ENCODE data around the gene BMPER. TPM values are rescaled to one million over a fixed set of nuclear protein-coding genes. Genes with fewer than 3 reads are reported as not detected.

Gene BMPER
- total and polyA plus RNA-seq, 2 donors (not counting 1 experiment from before 2014, with no cell fraction given) = 12.2 to 15.9 TPM

DNA sequence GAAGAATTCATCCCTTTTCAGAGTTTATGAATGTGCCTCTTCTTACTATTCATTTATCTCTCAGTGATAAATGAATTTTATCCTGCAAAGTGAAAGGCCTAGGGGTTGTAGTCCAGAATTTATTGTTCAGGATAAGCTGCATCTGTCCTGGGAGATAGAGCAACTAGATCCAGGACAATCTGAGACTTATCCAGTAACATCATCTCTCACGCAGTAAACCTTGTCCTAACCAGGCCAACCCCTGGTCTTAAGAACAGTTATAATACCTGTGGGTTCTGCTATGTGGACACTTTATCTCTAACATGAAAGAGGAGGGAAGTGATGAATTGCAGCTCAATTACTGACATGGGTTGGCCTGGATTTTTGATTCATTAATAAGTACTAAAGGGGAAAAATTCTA is 287.6 kb downstream of the BMPER start:
- no peaks in the 10 kb centered on the region for H4K20me1 ChIP-seq (ENCODE audit: control insufficient read depth, extremely low read depth, insufficient read depth, low read length)
- no peaks in the 10 kb centered on the region for H3K4me1 ChIP-seq (ENCODE audit: control insufficient read depth, extremely low read depth, insufficient read depth, low read length)
- no peak for DNase-seq (ENCODE audit: low read depth in 2 of 2)
- no peaks in the 10 kb centered on the region for H3K36me3 ChIP-seq (ENCODE audit: control insufficient read depth, insufficient read depth, low read length)
- no peaks in the 10 kb centered on the region for H3K9me3 ChIP-seq (ENCODE audit: control insufficient read depth, insufficient read depth, low read depth, low read length)
- H3K79me2 ChIP-seq (ENCODE audit: control insufficient read depth, insufficient read depth, low read length) = no peaks in the 10 kb centered on the region
- no peak overlapping the region for H3K27ac ChIP-seq (ENCODE audit: insufficient read depth, low read length)
- no peak overlapping the region for H3K4me2 ChIP-seq (ENCODE audit: extremely low read depth, insufficient read depth, low read length)
- H3K4me3 ChIP-seq (replicated peaks in 1 of 4; ENCODE audit: control extremely low read depth in 1 of 4, insufficient read depth in 1 of 4, low read depth in 3 of 4, low read length in 4 of 4) = no peak overlapping the region
- H3K9ac ChIP-seq (ENCODE audit: insufficient read depth, low read length) = no peak overlapping the region
- H2AFZ ChIP-seq (ENCODE audit: low read length) = no peak overlapping the region
- TF ChIP-seq CTCF (conservative IDR thresholded peaks at IDR 0.05 in 1 of 2, IDR thresholded peaks at IDR 0.05 in 1 of 2; ENCODE audit: low read depth in 1 of 2, low read length in 2 of 2) (no peak), EZH2 (IDR thresholded peaks at IDR 0.05; ENCODE audit: low read length, missing control alignments) (no peak)
- H3K27me3 ChIP-seq (ENCODE audit: control insufficient read depth, insufficient read depth, low read length) = no peaks in the 10 kb centered on the region

- no peak for DNase-seq (ENCODE audit: low read depth in 2 of 2)
- Histone ChIP-seq H3K36me3 (ENCODE audit: control insufficient read depth, insufficient read depth, low read length) (no peaks in the 10 kb centered on the region), H3K27ac (ENCODE audit: insufficient read depth, low read length) (no peak overlapping the region), H3K4me2 (ENCODE audit: extremely low read depth, insufficient read depth, low read length) (no peak overlapping the region), H3K4me3 (replicated peaks in 1 of 4; ENCODE audit: control extremely low read depth in 1 of 4, insufficient read depth in 1 of 4, low read depth in 3 of 4, low read length in 4 of 4) (no peak overlapping the region), H3K79me2 (ENCODE audit: control insufficient read depth, insufficient read depth, low read length) (no peaks in the 10 kb centered on the region), H2AFZ (ENCODE audit: low read length) (no peak overlapping the region), H3K9me3 (ENCODE audit: control insufficient read depth, insufficient read depth, low read depth, low read length) (no peaks in the 10 kb centered on the region), H3K27me3 (ENCODE audit: control insufficient read depth, insufficient read depth, low read length) (no peaks in the 10 kb centered on the region), H3K4me1 (ENCODE audit: control insufficient read depth, extremely low read depth, insufficient read depth, low read length) (no peaks in the 10 kb centered on the region), H4K20me1 (ENCODE audit: control insufficient read depth, extremely low read depth, insufficient read depth, low read length) (no peaks in the 10 kb centered on the region), H3K9ac (ENCODE audit: insufficient read depth, low read length) (no peak overlapping the region)
- TF ChIP-seq EZH2 (IDR thresholded peaks at IDR 0.05; ENCODE audit: low read length, missing control alignments) (no peak), CTCF (conservative IDR thresholded peaks at IDR 0.05 in 1 of 2, IDR thresholded peaks at IDR 0.05 in 1 of 2; ENCODE audit: low read depth in 1 of 2, low read length in 2 of 2) (no peak)
These were observed 292.9 kb downstream of the BMPER start for GRCh38 chr7:34198231-34198641.
